SHP77 treated with DMSO at 0.1 percent for 48 hours (cell line): ENCODE measurements around the gene TMTC4.
A peak's percentile ranks its signal among the peaks of the same experiment; 100 is the strongest.
"Not testable (repeated sequence)": the region's sequence is repeated elsewhere in the genome, so short reads cannot be mapped to it uniquely, and the experiment has no call there.

ENCODE experiments used
- DNase-seq: peaks from one replicate; lab custom pipeline; 2025; lab: John Stamatoyannopoulos, UW

TMTC4 gene

GRCh38 chr13:100584896-100585295, 89.7 kb downstream of the TMTC4 start:
- DNase-seq, result no peak

GRCh38 chr13:100581504-100581903, 93.1 kb downstream of the TMTC4 start:
- DNase-seq, result no peak

GRCh38 chr13:100581030-100581429, 93.6 kb downstream of the TMTC4 start:
- DNase-seq, result no peak

DNA sequence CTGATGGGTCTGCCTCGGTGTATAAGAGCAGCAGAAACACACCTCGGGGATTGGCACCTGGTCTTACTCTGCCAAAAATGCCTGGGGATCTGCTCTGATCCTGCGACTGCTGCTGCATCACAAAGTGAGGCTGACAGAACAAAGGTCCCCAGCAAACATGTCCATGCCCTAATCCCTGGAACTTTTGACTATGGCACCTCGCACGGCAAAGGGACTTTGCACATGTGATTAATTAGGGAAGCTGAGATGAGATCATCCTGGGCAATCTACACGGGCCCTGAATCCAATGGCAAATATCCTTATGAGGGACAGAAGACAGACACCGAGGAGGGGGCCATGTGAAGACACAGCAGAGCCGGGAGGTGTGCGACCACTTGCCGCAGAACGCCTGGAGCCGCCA, 94.5 kb downstream of the TMTC4 start:
- no peak for DNase-seq

GRCh38 chr13:100577239-100577638, 97.4 kb downstream of the TMTC4 start:
- not testable (repeated sequence) for DNase-seq

DNA sequence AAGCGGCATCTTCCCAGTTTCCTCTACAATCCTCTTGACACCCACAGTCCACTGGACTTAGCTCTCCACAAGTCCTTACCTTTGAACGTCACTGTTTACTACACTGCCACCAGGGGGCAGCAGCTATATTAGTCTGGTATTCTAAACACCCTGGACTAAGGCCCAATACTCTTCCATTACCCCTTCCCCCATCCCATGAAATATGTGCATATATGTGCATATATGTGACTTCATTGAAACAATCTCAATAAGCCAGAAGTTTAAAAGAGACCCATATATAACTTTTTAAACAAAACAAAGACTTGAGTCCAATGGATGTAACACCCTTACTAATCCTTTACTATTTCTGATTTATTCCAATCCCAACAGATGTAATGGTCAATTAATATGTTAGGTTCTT, 101.5 kb downstream of the TMTC4 start:
- peak; percentile 80 for DNase-seq

- no peak for DNase-seq
Measured at GRCh38 chr13:100566543-100566942, 108.1 kb downstream of the TMTC4 start.

- no peak for DNase-seq
Measured at GRCh38 chr13:100565286-100565685, 109.3 kb downstream of the TMTC4 start.

GRCh38 chr13:100564444-100565223, 110.0 kb downstream of the TMTC4 start:
- no peak for DNase-seq

GRCh38 chr13:100563779-100564178, 110.8 kb downstream of the TMTC4 start:
- DNase-seq, result no peak

- no peak for DNase-seq
Measured at GRCh38 chr13:100561599-100562204, 112.9 kb downstream of the TMTC4 start.

GRCh38 chr13:100561158-100561499, 113.5 kb downstream of the TMTC4 start:
- DNase-seq, result no peak

- no peak for DNase-seq
Measured at GRCh38 chr13:100560498-100561157, 114.0 kb downstream of the TMTC4 start.

DNA sequence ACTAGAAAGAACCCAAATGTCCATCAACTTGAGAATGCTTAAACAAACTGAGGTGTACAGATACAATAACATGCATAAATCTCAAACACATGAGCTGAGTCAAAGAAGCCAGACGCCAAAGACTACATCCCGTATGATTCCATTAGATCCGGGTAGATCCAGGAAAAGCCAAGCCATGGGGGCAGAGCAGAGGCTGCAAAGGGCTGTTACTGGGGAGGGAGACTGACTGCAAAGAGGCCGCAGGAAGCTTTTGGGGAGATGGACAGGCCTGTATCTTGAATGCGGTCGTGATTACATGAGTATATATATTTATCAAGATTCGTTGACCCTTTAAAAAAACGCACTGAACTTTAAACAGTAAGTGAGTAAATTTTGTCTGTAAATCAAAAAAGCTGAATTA, 114.7 kb downstream of the TMTC4 start:
- no peak for DNase-seq
